Liver (tissue), 9 donors: ENCODE measurements around the gene TMEM145. TPM values are rescaled to one million over a fixed set of nuclear protein-coding genes. Genes with fewer than 3 reads are reported as not detected.

Experiments
- DNase-seq: peaks from one replicate; pipeline ENCODE4 v3.0.0-alpha.2; 2017; ENCODE audit warnings: low spot score
- H3K27ac ChIP-seq, 2 donors: one replicate each; pipeline ENCODE4 v1.7.0; 2013; ENCODE audit warnings: inconsistent platforms in 2 of 2, low read length in 2 of 2, control low read depth in 1 of 2, low read depth in 1 of 2, mild to moderate bottlenecking in 1 of 2
- H3K27me3 ChIP-seq, 4 donors: one replicate each; pipeline versions ENCODE4 v1.6.1 to v1.7.0; 2013; ENCODE audit warnings: low read length in 3 of 4, inconsistent platforms in 1 of 4, mild to moderate bottlenecking in 1 of 4, moderate library complexity in 1 of 4; ENCODE audit not compliant: control insufficient read depth in 4 of 4, insufficient read depth in 4 of 4
- H3K36me3 ChIP-seq, 4 donors: one replicate each; pipeline versions ENCODE4 v1.6.1 to v1.7.0; 2013; ENCODE audit warnings: low read length in 3 of 4, mild to moderate bottlenecking in 3 of 4, low read depth in 1 of 4, moderate library complexity in 1 of 4; ENCODE audit not compliant: control insufficient read depth in 4 of 4, insufficient read depth in 3 of 4
- H3K4me1 ChIP-seq, 4 donors: one replicate each; pipeline versions ENCODE4 v1.6.1 to v1.7.0; 2013; ENCODE audit warnings: low read length in 3 of 4, mild to moderate bottlenecking in 3 of 4, moderate library complexity in 1 of 4; ENCODE audit not compliant: control insufficient read depth in 4 of 4, insufficient read depth in 4 of 4
- H3K4me3 ChIP-seq, 3 donors: one replicate each; pipeline versions ENCODE4 v1.6.1 to v1.7.0; 2013; ENCODE audit warnings: low read length in 3 of 3, control low read depth in 1 of 3, low read depth in 1 of 3, mild to moderate bottlenecking in 1 of 3
- H3K9ac ChIP-seq, 2 donors: one replicate each; pipeline ENCODE4 v1.7.0; 2013; ENCODE audit warnings: low read length in 2 of 2, mild to moderate bottlenecking in 2 of 2, moderate library complexity in 2 of 2, control low read depth in 1 of 2, low read depth in 1 of 2
- H3K9me3 ChIP-seq, 4 donors: one replicate each; pipeline versions ENCODE4 v1.6.1 to v1.7.0; 2013; ENCODE audit warnings: low read length in 3 of 4; ENCODE audit not compliant: control insufficient read depth in 4 of 4
- ATF3 ChIP-seq: IDR thresholded peaks from 2 replicates; pipeline ENCODE4 v1.6.1; 2016; ENCODE audit warnings: antibody characterized with exemption
- CTCF ChIP-seq: fragments of 150-350 bp; IDR thresholded peaks from 2 replicates; pipeline ENCODE4 v1.5.1; 2017; ENCODE audit warnings: improper control_type of control experiment, low read depth, low read length; ENCODE audit not compliant: missing input control
- EGR1 ChIP-seq, 2 donors: IDR thresholded peaks; 2 replicates each; pipeline ENCODE4 v1.6.1; 2016 to 2018; ENCODE audit warnings: antibody characterized with exemption in 2 of 2, low read depth in 2 of 2
- FOXA1 ChIP-seq: IDR thresholded peaks from 2 replicates; pipeline ENCODE4 v1.6.1; 2016; ENCODE audit warnings: antibody characterized with exemption
- FOXA2 ChIP-seq: IDR thresholded peaks from 2 replicates; pipeline ENCODE4 v1.6.1; 2016; ENCODE audit warnings: antibody characterized with exemption
- GABPA ChIP-seq, 2 donors: IDR thresholded peaks in 1 of 2; conservative IDR thresholded peaks in 1 of 2; 2 replicates each; pipeline ENCODE4 v1.6.1; 2016; ENCODE audit warnings: antibody characterized with exemption in 2 of 2, mild to moderate bottlenecking in 1 of 2, moderate library complexity in 1 of 2
- HNF4A ChIP-seq, 2 donors: conservative IDR thresholded peaks; 2 replicates each; pipeline ENCODE4 v1.6.1; 2016; ENCODE audit warnings: antibody characterized with exemption in 2 of 2, mild to moderate bottlenecking in 2 of 2
- HNF4G ChIP-seq: IDR thresholded peaks from 2 replicates; pipeline ENCODE4 v1.6.1; 2016; ENCODE audit warnings: antibody characterized with exemption
- JUND ChIP-seq, 2 donors: IDR thresholded peaks; 2 replicates each; pipeline ENCODE4 v1.6.1; 2016; ENCODE audit warnings: antibody characterized with exemption in 2 of 2
- MAX ChIP-seq: IDR thresholded peaks from 2 replicates; pipeline ENCODE4 v1.6.1; 2016; ENCODE audit warnings: antibody characterized with exemption
- NR2F2 ChIP-seq: IDR thresholded peaks from 2 replicates; pipeline ENCODE4 v1.6.1; 2016; ENCODE audit warnings: antibody characterized with exemption
- RAD21 ChIP-seq, 2 donors: IDR thresholded peaks; 2 replicates each; pipeline ENCODE4 v1.6.1; 2016; ENCODE audit warnings: antibody characterized with exemption in 2 of 2, mild to moderate bottlenecking in 2 of 2
- REST ChIP-seq: IDR thresholded peaks from 2 replicates; pipeline ENCODE4 v1.6.1; 2016; ENCODE audit warnings: antibody characterized with exemption, mild to moderate bottlenecking
- RXRA ChIP-seq, 2 donors: IDR thresholded peaks; 2 replicates each; pipeline ENCODE4 v1.6.1; 2017 to 2018; ENCODE audit warnings: antibody characterized with exemption in 2 of 2, mild to moderate bottlenecking in 1 of 2
- SP1 ChIP-seq: IDR thresholded peaks from 2 replicates; pipeline ENCODE4 v1.6.1; 2018; ENCODE audit warnings: antibody characterized with exemption, mild to moderate bottlenecking
- TAF1 ChIP-seq: conservative IDR thresholded peaks from 2 replicates; pipeline ENCODE4 v1.6.1; 2016; ENCODE audit warnings: antibody characterized with exemption, mild to moderate bottlenecking
- YY1 ChIP-seq: IDR thresholded peaks from 2 replicates; pipeline ENCODE4 v1.6.1; 2016; ENCODE audit warnings: antibody characterized with exemption, mild to moderate bottlenecking
- ZBTB33 ChIP-seq: IDR thresholded peaks from 2 replicates; pipeline ENCODE4 v1.6.1; 2016; ENCODE audit warnings: antibody characterized with exemption
- WGBS: extraction: QIAGEN DNeasy Blood & Tissue Kit; methylation state at CpG from one replicate; pipeline ENCODE4 v1.1.7; 2013; 5-methylcytosine and 5-hydroxymethylcytosine counted together
- polyA plus RNA-seq, 2 donors: library from polyadenylated mRNA; stranded (reverse) in 1 of 2; unstranded in 1 of 2; fragments of 200-250 nt in 1 of 2; fragments of >200 nt in 1 of 2; fragmentation: Nextera tagmentation in 1 of 2; extraction: Ambion mirVana in 1 of 2; gene quantifications; one replicate each; pipeline versions ENCODE4 v1.2.1 to v1.2.3, GENCODE V29; 2013 to 2015
- total RNA-seq, 2 donors: library from RNA; depleted of rRNA; stranded (reverse); fragments of >200 nt; gene quantifications; one replicate each; pipeline ENCODE4 v1.2.3, GENCODE V29; 2014
- donor health status: healthy.
- donor health status: healthy.
- donor health status: healthy.
- donor health status: healthy.
- donor health status: healthy.

Gene TMEM145
- total and polyA plus RNA-seq, 4 donors = 0.02 to 0.08 TPM; not detected in 2

- H3K9ac ChIP-seq = no peak overlapping the region
- no peaks in the 10 kb centered on the region for H3K27me3 ChIP-seq
- DNase-seq = no peak
- no peak overlapping the region for H3K27ac ChIP-seq
- TF ChIP-seq SP1 (no peak), ATF3 (no peak), ZBTB33 (no peak), HNF4G (no peak), FOXA2 (no peak), HNF4A (conservative IDR thresholded peaks at IDR 0.05) (no peak), REST (no peak), FOXA1 (no peak), TAF1 (no peak), RXRA (IDR thresholded peaks at IDR 0.05) (no peak), NR2F2 (no peak), MAX (no peak), EGR1 (IDR thresholded peaks at IDR 0.05; ENCODE audit: low read depth in 2 of 2) (no peak), YY1 (no peak), CTCF (no peak), GABPA (IDR thresholded peaks at IDR 0.05 in 1 of 2, conservative IDR thresholded peaks at IDR 0.05 in 1 of 2) (no peak), JUND (IDR thresholded peaks at IDR 0.05) (no peak), RAD21 (IDR thresholded peaks at IDR 0.05) (no peak)
- H3K36me3 ChIP-seq = peaks cover 28 to 80% (median 44%) of the 10 kb centered on the region in 4 donors
- H3K4me1 ChIP-seq = peaks cover 0 to under 1% (median 0%) of the 10 kb centered on the region in 4 donors
- 76% methylated on average over 9 of the region's 9 CpGs for WGBS
- H3K4me3 ChIP-seq = no peak overlapping the region
- no peaks in the 10 kb centered on the region for H3K9me3 ChIP-seq
These were observed 21.7 kb upstream of the TMEM145 start for GRCh38 chr19:42291435-42291810.
